ENCODE data around the gene FUT4. TPM values are rescaled to one million over a fixed set of nuclear protein-coding genes. Genes with fewer than 3 reads are reported as not detected.

Gene FUT4
- total RNA-seq, 3 donors from 2014 or later: 7.6 to 8.2 (median 7.9) TPM

GRCh38 chr11:94521684-94522083, 22.0 kb upstream of the FUT4 start:
- peaks cover 4% of the 10 kb centered on the region for H3K27me3 Mint-ChIP-seq (ENCODE audit: low read depth)
- H3K4me3 Mint-ChIP-seq: no peak overlapping the region
- ATAC-seq: no peak
- no peaks in the 10 kb centered on the region for H3K4me1 Mint-ChIP-seq (ENCODE audit: low read depth)
- DNase-seq: no peak
- no peaks in the 10 kb centered on the region for H3K36me3 Mint-ChIP-seq (ENCODE audit: insufficient read depth)
- no peaks in the 10 kb centered on the region for H3K9me3 Mint-ChIP-seq

GRCh38 chr11:94524341-94524740, 19.4 kb upstream of the FUT4 start:
- no peaks in the 10 kb centered on the region for H3K36me3 Mint-ChIP-seq (ENCODE audit: insufficient read depth)
- ATAC-seq (no peak), DNase-seq (no peak)
- H3K4me3 Mint-ChIP-seq: no peak overlapping the region
- peaks cover 10% of the 10 kb centered on the region for H3K27me3 Mint-ChIP-seq (ENCODE audit: low read depth)
- H3K9me3 Mint-ChIP-seq: no peaks in the 10 kb centered on the region
- no peaks in the 10 kb centered on the region for H3K4me1 Mint-ChIP-seq (ENCODE audit: low read depth)

- ATAC-seq (no peak), DNase-seq (no peak)
- no peaks in the 10 kb centered on the region for H3K36me3 Mint-ChIP-seq (ENCODE audit: insufficient read depth)
- no peak overlapping the region for H3K4me3 Mint-ChIP-seq
- H3K4me1 Mint-ChIP-seq (ENCODE audit: low read depth): no peaks in the 10 kb centered on the region
- H3K9me3 Mint-ChIP-seq: no peaks in the 10 kb centered on the region
- peaks cover 10% of the 10 kb centered on the region for H3K27me3 Mint-ChIP-seq (ENCODE audit: low read depth)
These were observed 18.0 kb upstream of the FUT4 start for GRCh38 chr11:94525546-94526324.

GRCh38 chr11:94526645-94527438, 16.9 kb upstream of the FUT4 start:
- no peak overlapping the region for H3K4me3 Mint-ChIP-seq
- no peaks in the 10 kb centered on the region for H3K9me3 Mint-ChIP-seq
- H3K4me1 Mint-ChIP-seq (ENCODE audit: low read depth): no peaks in the 10 kb centered on the region
- DNase-seq (no peak), ATAC-seq (no peak)
- H3K36me3 Mint-ChIP-seq (ENCODE audit: insufficient read depth): no peaks in the 10 kb centered on the region
- peaks cover 11% of the 10 kb centered on the region for H3K27me3 Mint-ChIP-seq (ENCODE audit: low read depth)

GRCh38 chr11:94528551-94528950, 15.2 kb upstream of the FUT4 start:
- Mint-ChIP-seq H3K9me3 (no peaks in the 10 kb centered on the region), H3K27me3 (ENCODE audit: low read depth) (peaks cover 12% of the 10 kb centered on the region), H3K4me3 (no peak overlapping the region)

GRCh38 chr11:94532211-94532610, 11.5 kb upstream of the FUT4 start:
- DNase-seq (no peak), ATAC-seq (no peak)
- peaks cover 12% of the 10 kb centered on the region for H3K27me3 Mint-ChIP-seq (ENCODE audit: low read depth)
- H3K36me3 Mint-ChIP-seq (ENCODE audit: insufficient read depth): no peaks in the 10 kb centered on the region
- no peaks in the 10 kb centered on the region for H3K4me1 Mint-ChIP-seq (ENCODE audit: low read depth)
- no peak overlapping the region for H3K4me3 Mint-ChIP-seq
- H3K9me3 Mint-ChIP-seq: no peaks in the 10 kb centered on the region

More at GRCh38 chr11:94528551-94528950, 15.2 kb upstream of the FUT4 start:
- H3K4me1 Mint-ChIP-seq (ENCODE audit: low read depth): no peaks in the 10 kb centered on the region
- no peaks in the 10 kb centered on the region for H3K36me3 Mint-ChIP-seq (ENCODE audit: insufficient read depth)
- ATAC-seq: no peak
- no peak for DNase-seq

GRCh38 chr11:94533206-94533605, 10.5 kb upstream of the FUT4 start:
- no peak overlapping the region for H3K4me3 Mint-ChIP-seq
- no peaks in the 10 kb centered on the region for H3K9me3 Mint-ChIP-seq

GRCh38 chr11:94533696-94534630, 9.8 kb upstream of the FUT4 start:
- Mint-ChIP-seq H3K4me1 (ENCODE audit: low read depth) (no peaks in the 10 kb centered on the region), H3K36me3 (ENCODE audit: insufficient read depth) (no peaks in the 10 kb centered on the region), H3K4me3 (no peak overlapping the region), H3K9me3 (no peaks in the 10 kb centered on the region), H3K27me3 (ENCODE audit: low read depth) (peaks cover 12% of the 10 kb centered on the region)
- ATAC-seq (no peak), DNase-seq (no peak)

More at GRCh38 chr11:94533206-94533605, 10.5 kb upstream of the FUT4 start:
- ATAC-seq (no peak), DNase-seq (no peak)
- no peaks in the 10 kb centered on the region for H3K4me1 Mint-ChIP-seq (ENCODE audit: low read depth)
- peaks cover 12% of the 10 kb centered on the region for H3K27me3 Mint-ChIP-seq (ENCODE audit: low read depth)
- no peaks in the 10 kb centered on the region for H3K36me3 Mint-ChIP-seq (ENCODE audit: insufficient read depth)

GRCh38 chr11:94536386-94536785, 7.3 kb upstream of the FUT4 start:
- Mint-ChIP-seq H3K9me3 (no peaks in the 10 kb centered on the region), H3K36me3 (ENCODE audit: insufficient read depth) (no peaks in the 10 kb centered on the region), H3K4me3 (no peak overlapping the region), H3K27me3 (ENCODE audit: low read depth) (peaks cover 10% of the 10 kb centered on the region), H3K4me1 (ENCODE audit: low read depth) (no peaks in the 10 kb centered on the region)
- ATAC-seq: no peak
- no peak for DNase-seq

GRCh38 chr11:94537031-94537600, 6.6 kb upstream of the FUT4 start:
- ATAC-seq (no peak), DNase-seq (no peak)
- H3K36me3 Mint-ChIP-seq (ENCODE audit: insufficient read depth): no peaks in the 10 kb centered on the region
- H3K4me1 Mint-ChIP-seq (ENCODE audit: low read depth): no peaks in the 10 kb centered on the region
- H3K27me3 Mint-ChIP-seq (ENCODE audit: low read depth): peaks cover 10% of the 10 kb centered on the region
- no peaks in the 10 kb centered on the region for H3K9me3 Mint-ChIP-seq
- H3K4me3 Mint-ChIP-seq: no peak overlapping the region

GRCh38 chr11:94539420-94539819, 4.3 kb upstream of the FUT4 start:
- no peak for ATAC-seq
- no peaks in the 10 kb centered on the region for H3K36me3 Mint-ChIP-seq (ENCODE audit: insufficient read depth)
- H3K27me3 Mint-ChIP-seq (ENCODE audit: low read depth): peaks cover 8% of the 10 kb centered on the region
- no peaks in the 10 kb centered on the region for H3K9me3 Mint-ChIP-seq
- DNase-seq: no peak
- no peak overlapping the region for H3K4me3 Mint-ChIP-seq
- H3K4me1 Mint-ChIP-seq (ENCODE audit: low read depth): peaks cover 11% of the 10 kb centered on the region

- no peaks in the 10 kb centered on the region for H3K27me3 Mint-ChIP-seq (ENCODE audit: low read depth)
- DNase-seq: no peak
- H3K9me3 Mint-ChIP-seq: no peaks in the 10 kb centered on the region
- ATAC-seq: peak in 1 of 2 donors; percentile 6
- peaks cover under 1% of the 10 kb centered on the region for H3K36me3 Mint-ChIP-seq (ENCODE audit: insufficient read depth)
- peak overlapping the region; percentile 76 for H3K4me3 Mint-ChIP-seq
- H3K4me1 Mint-ChIP-seq (ENCODE audit: low read depth): peaks cover 47% of the 10 kb centered on the region
These were observed 1.0 kb downstream of the FUT4 start for GRCh38 chr11:94544646-94545263.

GRCh38 chr11:94545264-94546161, 1.8 kb downstream of the FUT4 start:
- H3K4me1 Mint-ChIP-seq (ENCODE audit: low read depth): peaks cover 53% of the 10 kb centered on the region
- H3K27me3 Mint-ChIP-seq (ENCODE audit: low read depth): no peaks in the 10 kb centered on the region
- no peak for DNase-seq
- H3K36me3 Mint-ChIP-seq (ENCODE audit: insufficient read depth): peaks cover 3% of the 10 kb centered on the region
- peak overlapping the region; percentile 76 for H3K4me3 Mint-ChIP-seq
- no peak for ATAC-seq
- H3K9me3 Mint-ChIP-seq: no peaks in the 10 kb centered on the region

Data from activated T-cell treated with anti-CD3 and anti-CD28 coated beads, Interleukin-2, amount 50 U/mL, for 4 hours (primary cell).